Left renal cortex interstitium (tissue), 4 donors: ENCODE measurements around the gene ABTB2. TPM values are rescaled to one million over a fixed set of nuclear protein-coding genes. Genes with fewer than 3 reads are reported as not detected.
A peak's percentile ranks its signal among the peaks of the same experiment; 100 is the strongest.

ENCODE experiments used
- DNase-seq, 4 donors: peaks; one replicate each; pipeline ENCODE4 v3.0.0-alpha.2; 2013; ENCODE audit warnings: low read depth in 4 of 4, low spot score in 2 of 4, missing footprints in 1 of 4
- polyA plus RNA-seq, 4 donors: library from polyadenylated mRNA; unstranded; fragments of 120-200 nt; gene quantifications; one replicate each; pipeline ENCODE4 v1.2.1, GENCODE V29; 2013; ENCODE audit not compliant: insufficient read length in 4 of 4

ABTB2 gene
- polyA plus RNA-seq, 4 donors: 6.4 to 12.9 (median 8.8) TPM

GRCh38 chr11:34344410-34344767, 13.4 kb downstream of the ABTB2 start:
- no peak for DNase-seq

GRCh38 chr11:34343686-34344085, 14.1 kb downstream of the ABTB2 start:
- DNase-seq: no peak

GRCh38 chr11:34343153-34343552, 14.7 kb downstream of the ABTB2 start:
- no peak for DNase-seq

GRCh38 chr11:34341931-34342533, 15.8 kb downstream of the ABTB2 start:
- peak in 1 of 4 donors; percentile 53 for DNase-seq

- DNase-seq: no peak
Measured at GRCh38 chr11:34341096-34341495, 16.7 kb downstream of the ABTB2 start.

GRCh38 chr11:34340653-34341052, 17.2 kb downstream of the ABTB2 start:
- no peak for DNase-seq

- DNase-seq: no peak
Measured at GRCh38 chr11:34339149-34340064, 18.4 kb downstream of the ABTB2 start.

GRCh38 chr11:34337016-34337415, 20.8 kb downstream of the ABTB2 start:
- no peak for DNase-seq

- DNase-seq: no peak
Measured at GRCh38 chr11:34335801-34336200, 22.0 kb downstream of the ABTB2 start.

GRCh38 chr11:34335331-34335730, 22.5 kb downstream of the ABTB2 start:
- no peak for DNase-seq

GRCh38 chr11:34333787-34334186, 24.0 kb downstream of the ABTB2 start:
- no peak for DNase-seq

GRCh38 chr11:34332524-34332923, 25.3 kb downstream of the ABTB2 start:
- no peak for DNase-seq

GRCh38 chr11:34331736-34332135, 26.1 kb downstream of the ABTB2 start:
- no peak for DNase-seq

- DNase-seq: no peak
Measured at GRCh38 chr11:34331329-34331728, 26.5 kb downstream of the ABTB2 start.

- DNase-seq: no peak
Measured at GRCh38 chr11:34330653-34331052, 27.2 kb downstream of the ABTB2 start.

GRCh38 chr11:34329876-34330275, 27.9 kb downstream of the ABTB2 start:
- no peak for DNase-seq

- no peak for DNase-seq
Measured at GRCh38 chr11:34328632-34328910, 29.2 kb downstream of the ABTB2 start.

GRCh38 chr11:34327804-34328631, 29.8 kb downstream of the ABTB2 start:
- DNase-seq: no peak

- DNase-seq: no peak
Measured at GRCh38 chr11:34324466-34324865, 33.3 kb downstream of the ABTB2 start.

- DNase-seq: no peak
Measured at GRCh38 chr11:34323601-34324000, 34.2 kb downstream of the ABTB2 start.
